HL-60 (cell line): Measurements from ENCODE around the gene MYOM1.
A peak's percentile ranks its signal among the peaks of the same experiment; 100 is the strongest.

ENCODE experiments used
- DNase-seq, 2 experiments: peaks; one replicate each; pipeline ENCODE4 v3.0.0-alpha.2; 2010 to 2020; ENCODE audit warnings: low read depth in 1 of 2, low spot score in 1 of 2
- H3K27ac ChIP-seq: fragments of 250-450 bp; sonication (Bioruptor Pico); replicated peaks from 2 replicates; pipeline ENCODE4 v1.5.1; 2020; ENCODE audit warnings: mild to moderate bottlenecking, moderate library complexity
- H3K27me3 ChIP-seq: fragments of 250-450 bp; sonication (Bioruptor Pico); 2 replicates; pipeline ENCODE4 v1.5.1; 2021; ENCODE audit warnings: mild to moderate bottlenecking, moderate library complexity; ENCODE audit not compliant: insufficient read depth, poor library complexity, severe bottlenecking
- H3K4me3 ChIP-seq: replicated peaks from 2 replicates; pipeline ENCODE4 v1.5.1; 2011; ENCODE audit warnings: mild to moderate bottlenecking, control low read depth, low read length; ENCODE audit not compliant: insufficient read depth
- CTCF ChIP-seq: IDR thresholded peaks from one replicate; pipeline ENCODE4 v1.5.1; 2011; ENCODE audit warnings: low read length, control low read depth, inconsistent platforms; ENCODE audit not compliant: insufficient read depth
- GABPA ChIP-seq: IDR thresholded peaks from 2 replicates; pipeline ENCODE4 v1.6.1; 2012; ENCODE audit warnings: low read depth
- POLR2AphosphoS5 ChIP-seq: IDR thresholded peaks from 2 replicates; pipeline ENCODE4 v1.6.1; 2012; ENCODE audit warnings: low read depth
- SPI1 ChIP-seq: IDR thresholded peaks from 2 replicates; pipeline ENCODE4 v1.6.1; 2012; ENCODE audit warnings: low read depth, mild to moderate bottlenecking, borderline replicate concordance
- TF ChIP-seq, protein P1 (sequence below): IDR thresholded peaks from 2 replicates; pipeline ENCODE4 v1.6.1; 2012; ENCODE audit warnings: low read depth; ENCODE audit not compliant: insufficient replicate concordance

The MYOM1 gene

DNA sequence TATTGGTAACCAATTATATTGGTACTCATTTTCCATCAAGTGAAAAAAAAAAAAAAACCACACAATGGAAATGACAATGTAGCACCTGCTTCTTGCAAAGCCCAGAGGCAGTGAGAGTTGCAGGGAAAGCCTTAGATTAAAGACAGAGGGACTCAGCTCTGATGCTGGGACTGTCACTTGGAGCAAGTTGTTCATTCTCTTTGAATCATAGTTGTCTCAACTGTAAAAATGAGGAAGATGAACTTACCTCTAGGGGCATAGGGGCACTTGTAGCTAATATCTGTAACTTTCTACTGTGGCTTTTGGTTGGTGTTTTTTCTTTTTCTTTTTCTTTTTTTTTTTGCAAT is 125.5 kb downstream of the MYOM1 start:
- Histone ChIP-seq H3K4me3 (no peak overlapping the region), H3K27me3 (no peaks in the 10 kb centered on the region), H3K27ac (no peak overlapping the region)
- DNase-seq: no peak
- TF ChIP-seq GABPA: no peak
- TF ChIP-seq CTCF: no peak
- TF ChIP-seq, protein P1, sequence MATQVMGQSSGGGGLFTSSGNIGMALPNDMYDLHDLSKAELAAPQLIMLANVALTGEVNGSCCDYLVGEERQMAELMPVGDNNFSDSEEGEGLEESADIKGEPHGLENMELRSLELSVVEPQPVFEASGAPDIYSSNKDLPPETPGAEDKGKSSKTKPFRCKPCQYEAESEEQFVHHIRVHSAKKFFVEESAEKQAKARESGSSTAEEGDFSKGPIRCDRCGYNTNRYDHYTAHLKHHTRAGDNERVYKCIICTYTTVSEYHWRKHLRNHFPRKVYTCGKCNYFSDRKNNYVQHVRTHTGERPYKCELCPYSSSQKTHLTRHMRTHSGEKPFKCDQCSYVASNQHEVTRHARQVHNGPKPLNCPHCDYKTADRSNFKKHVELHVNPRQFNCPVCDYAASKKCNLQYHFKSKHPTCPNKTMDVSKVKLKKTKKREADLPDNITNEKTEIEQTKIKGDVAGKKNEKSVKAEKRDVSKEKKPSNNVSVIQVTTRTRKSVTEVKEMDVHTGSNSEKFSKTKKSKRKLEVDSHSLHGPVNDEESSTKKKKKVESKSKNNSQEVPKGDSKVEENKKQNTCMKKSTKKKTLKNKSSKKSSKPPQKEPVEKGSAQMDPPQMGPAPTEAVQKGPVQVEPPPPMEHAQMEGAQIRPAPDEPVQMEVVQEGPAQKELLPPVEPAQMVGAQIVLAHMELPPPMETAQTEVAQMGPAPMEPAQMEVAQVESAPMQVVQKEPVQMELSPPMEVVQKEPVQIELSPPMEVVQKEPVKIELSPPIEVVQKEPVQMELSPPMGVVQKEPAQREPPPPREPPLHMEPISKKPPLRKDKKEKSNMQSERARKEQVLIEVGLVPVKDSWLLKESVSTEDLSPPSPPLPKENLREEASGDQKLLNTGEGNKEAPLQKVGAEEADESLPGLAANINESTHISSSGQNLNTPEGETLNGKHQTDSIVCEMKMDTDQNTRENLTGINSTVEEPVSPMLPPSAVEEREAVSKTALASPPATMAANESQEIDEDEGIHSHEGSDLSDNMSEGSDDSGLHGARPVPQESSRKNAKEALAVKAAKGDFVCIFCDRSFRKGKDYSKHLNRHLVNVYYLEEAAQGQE: no peak
- no peak; the same call in 1 of the 2 replicates for TF ChIP-seq SPI1
- TF ChIP-seq POLR2AphosphoS5: no peak

GRCh38 chr18:3093624-3094337 is 126.0 kb downstream of the MYOM1 start:
- no peak for DNase-seq
- Histone ChIP-seq H3K27ac (no peak overlapping the region), H3K27me3 (no peaks in the 10 kb centered on the region), H3K4me3 (no peak overlapping the region)
- no peak for TF ChIP-seq CTCF
- TF ChIP-seq, protein P1: no peak
- no peak for TF ChIP-seq SPI1
- TF ChIP-seq GABPA: no peak
- no peak for TF ChIP-seq POLR2AphosphoS5

GRCh38 chr18:3092727-3093126 is 127.0 kb downstream of the MYOM1 start:
- no peak for DNase-seq
- Histone ChIP-seq H3K27me3 (no peaks in the 10 kb centered on the region), H3K27ac (no peak overlapping the region), H3K4me3 (no peak overlapping the region)
- no peak for TF ChIP-seq GABPA

- peak in 1 of 2 experiments; percentile 18 for DNase-seq
- Histone ChIP-seq H3K27ac (no peak overlapping the region), H3K4me3 (no peak overlapping the region), H3K27me3 (no peaks in the 10 kb centered on the region)
- TF ChIP-seq SPI1 (peak; percentile 32; the same call in 1 of the 2 replicates), GABPA (no peak)
Observed at GRCh38 chr18:3089579-3089978, 130.2 kb downstream of the MYOM1 start.

DNA sequence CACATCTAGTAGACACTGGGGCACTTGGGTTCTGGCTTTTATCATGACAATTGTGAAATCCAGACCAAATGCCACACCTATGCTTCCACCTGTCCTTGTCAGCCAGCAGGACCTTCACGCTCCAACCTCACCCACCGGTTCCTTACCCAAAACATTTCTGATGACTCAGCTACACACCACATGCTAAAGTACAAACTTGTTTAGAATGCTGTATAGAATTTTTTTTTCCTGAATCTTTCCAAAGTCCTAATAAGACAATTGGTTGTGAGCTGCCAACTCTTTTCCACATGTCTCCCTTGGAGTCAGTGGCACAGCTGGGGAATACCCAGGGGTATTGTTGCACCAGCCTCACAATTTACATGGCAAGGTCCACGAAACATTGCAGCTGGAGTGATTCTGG is 131.3 kb downstream of the MYOM1 start:
- no peak overlapping the region for H3K27ac ChIP-seq
- no peak overlapping the region for H3K4me3 ChIP-seq
- DNase-seq: no peak
- TF ChIP-seq CTCF (no peak), GABPA (no peak), SPI1 (no peak), POLR2AphosphoS5 (no peak)
- TF ChIP-seq, protein P1: no peak
- no peaks in the 10 kb centered on the region for H3K27me3 ChIP-seq
